GM23248 (cell line): Measurements from ENCODE around the gene GRIA4. TPM values are rescaled to one million over a fixed set of nuclear protein-coding genes. Genes with fewer than 3 reads are reported as not detected.
"Not testable (repeated sequence)": the region's sequence is repeated elsewhere in the genome, so short reads cannot be mapped to it uniquely, and the experiment has no call there.

Source experiments
- DNase-seq: peaks from one replicate; pipeline ENCODE4 v3.0.0-alpha.2; 2015
- H2AFZ ChIP-seq: fragments of 200-600 bp; sonication (generic); 2 replicates; pipeline ENCODE4 v1.6.1; 2016; ENCODE audit warnings: antibody characterized with exemption
- H3F3A ChIP-seq: fragments of 200-600 bp; sonication (generic); 2 replicates; pipeline ENCODE4 v1.6.1; 2016; ENCODE audit warnings: mild to moderate bottlenecking, antibody characterized with exemption, mixed run types; ENCODE audit not compliant: insufficient read depth
- H3K27ac ChIP-seq: fragments of 200-600 bp; sonication (generic); 2 replicates; pipeline ENCODE4 v1.5.1; 2016; ENCODE audit warnings: mild to moderate bottlenecking
- H3K27me3 ChIP-seq: fragments of 200-600 bp; sonication (generic); replicated peaks from 2 replicates; pipeline ENCODE4 v1.6.1; 2016; ENCODE audit warnings: mild to moderate bottlenecking; ENCODE audit not compliant: insufficient read depth
- H3K36me3 ChIP-seq: fragments of 200-600 bp; sonication (generic); 2 replicates; pipeline ENCODE4 v1.6.1; 2016; ENCODE audit warnings: low read depth, mild to moderate bottlenecking
- H3K4me1 ChIP-seq: fragments of 200-600 bp; sonication (generic); 2 replicates; pipeline ENCODE4 v1.6.1; 2016; ENCODE audit warnings: mild to moderate bottlenecking; ENCODE audit not compliant: insufficient read depth
- H3K4me2 ChIP-seq: fragments of 200-600 bp; sonication (generic); one replicate; pipeline ENCODE4 v1.6.1; 2016; ENCODE audit warnings: mild to moderate bottlenecking; ENCODE audit not compliant: unreplicated experiment
- H3K4me3 ChIP-seq: fragments of 200-600 bp; sonication (generic); 2 replicates; pipeline ENCODE4 v1.5.1; 2016; ENCODE audit warnings: mild to moderate bottlenecking
- H3K79me2 ChIP-seq: fragments of 200-600 bp; sonication (generic); 2 replicates; pipeline ENCODE4 v1.6.1; 2016; ENCODE audit warnings: mild to moderate bottlenecking; ENCODE audit not compliant: insufficient read depth
- H3K9ac ChIP-seq: fragments of 200-600 bp; sonication (generic); 2 replicates; pipeline ENCODE4 v1.6.1; 2016; ENCODE audit warnings: mild to moderate bottlenecking
- H3K9me2 ChIP-seq: fragments of 200-600 bp; sonication (generic); 2 replicates; pipeline ENCODE4 v1.6.1; 2016; ENCODE audit warnings: mixed run types, mild to moderate bottlenecking, moderate library complexity; ENCODE audit not compliant: insufficient read depth
- H3K9me3 ChIP-seq: fragments of 200-600 bp; sonication (generic); one replicate; pipeline ENCODE4 v1.6.1; 2017; ENCODE audit warnings: low read depth
- H4K20me1 ChIP-seq: fragments of 200-600 bp; sonication (generic); 2 replicates; pipeline ENCODE4 v1.6.0; 2016; ENCODE audit not compliant: insufficient read depth
- EZH2 ChIP-seq: fragments of 200-600 bp; sonication (generic); IDR thresholded peaks from 2 replicates; pipeline ENCODE4 v1.6.1; 2018; ENCODE audit warnings: antibody characterized with exemption, mild to moderate bottlenecking; ENCODE audit not compliant: insufficient read depth, poor library complexity, severe bottlenecking
- EZH2phosphoT487 ChIP-seq: fragments of 200-600 bp; sonication (generic); IDR thresholded peaks from 2 replicates; pipeline ENCODE4 v1.6.1; 2018; ENCODE audit warnings: antibody characterized with exemption, moderate library complexity, mild to moderate bottlenecking, low read depth; ENCODE audit not compliant: insufficient read depth
- WGBS, 2 experiments: methylation state at CpG; one replicate each; pipeline ENCODE4 v1.1.6; 2015 to 2017; ENCODE audit warnings: low lambda C conversion rate in 2 of 2, low coverage in 1 of 2; ENCODE audit errors: missing lambda C conversion rate in 2 of 2; 5-methylcytosine and 5-hydroxymethylcytosine counted together
- in situ Hi-C: fragments of 300-500 bp; cut with MboI; formaldehyde crosslinking; loops from 2 replicates; pipeline ENCODE4 v1.15.0; 2020
- polyA plus RNA-seq: library from polyadenylated mRNA; unstranded; fragments of >200 nt; fragmentation: Nextera tagmentation; extraction: Ambion mirVana; gene quantifications from 2 replicates; pipeline ENCODE4 v1.2.1, GENCODE V29; 2016
- total RNA-seq: library from RNA; depleted of rRNA; stranded (reverse); fragments of >200 nt; shearing (Covaris generic); gene quantifications from 2 replicates; pipeline ENCODE4 v1.2.3, GENCODE V29; 2014

Gene GRIA4
- total and polyA plus RNA-seq, 2 experiments from 2014 or later: not detected

DNA sequence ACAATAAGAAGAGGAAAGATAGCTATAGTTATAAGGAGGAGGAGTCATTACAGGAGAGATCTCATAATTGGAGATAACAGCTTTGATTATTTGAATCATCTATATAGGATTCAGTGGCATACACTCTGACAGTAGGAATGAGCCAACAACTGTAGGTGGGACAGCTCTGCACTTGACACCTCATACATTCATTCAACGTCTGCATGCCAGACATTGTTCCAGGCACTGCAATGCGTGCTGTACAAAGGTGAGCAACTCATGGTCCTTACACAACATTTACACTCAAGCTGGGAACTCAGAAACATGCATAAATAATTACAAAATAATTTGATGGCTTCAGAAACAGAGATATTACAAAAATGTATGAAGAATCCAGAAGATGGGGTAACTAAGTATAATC is 257.9 kb downstream of the GRIA4 start:
- H3K9me3 ChIP-seq: no peaks in the 10 kb centered on the region
- in situ Hi-C loops: no loop called here

GRCh38 chr11:105868762-105869285 is 259.0 kb downstream of the GRIA4 start:
- Histone ChIP-seq H4K20me1 (no peaks in the 10 kb centered on the region), H3K9me3 (no peaks in the 10 kb centered on the region), H2AFZ (no peak overlapping the region), H3K79me2 (no peaks in the 10 kb centered on the region), H3K4me3 (no peak overlapping the region), H3K27me3 (0 out of 2 replicates have a peak, but pooled peaks cover 11% of the 10 kb centered on the region), H3K4me2 (no peak overlapping the region), H3F3A (no peaks in the 10 kb centered on the region), H3K36me3 (no peaks in the 10 kb centered on the region), H3K27ac (no peak overlapping the region), H3K9ac (no peak overlapping the region), H3K9me2 (no peaks in the 10 kb centered on the region), H3K4me1 (no peaks in the 10 kb centered on the region)
- in situ Hi-C loops: no loop called here
- TF ChIP-seq EZH2phosphoT487 (no peak), EZH2 (no peak)
- no peak for DNase-seq
- WGBS, 2 experiments: 49 to 52% methylated on average over 4 of the region's 4 CpGs

More for the DNA sequence above, 257.9 kb downstream of the GRIA4 start:
- Histone ChIP-seq H4K20me1 (no peaks in the 10 kb centered on the region), H3K36me3 (no peaks in the 10 kb centered on the region), H3K27me3 (0 out of 2 replicates have a peak, but pooled peaks cover 14% of the 10 kb centered on the region), H3K27ac (no peak overlapping the region), H3K79me2 (no peaks in the 10 kb centered on the region), H3K9me2 (no peaks in the 10 kb centered on the region), H3F3A (no peaks in the 10 kb centered on the region), H3K9ac (no peak overlapping the region), H3K4me2 (no peak overlapping the region), H2AFZ (no peak overlapping the region), H3K4me1 (no peaks in the 10 kb centered on the region), H3K4me3 (no peak overlapping the region)
- TF ChIP-seq EZH2phosphoT487: no peak
- no peak for TF ChIP-seq EZH2
- 19 to 25% methylated on average over 2 of the region's 2 CpGs for WGBS, 2 experiments
- no peak for DNase-seq

GRCh38 chr11:105870516-105871113 is 260.7 kb downstream of the GRIA4 start:
- TF ChIP-seq EZH2phosphoT487 (no peak), EZH2 (no peak)
- H3K9me2 ChIP-seq: no peaks in the 10 kb centered on the region
- no peaks in the 10 kb centered on the region for H3F3A ChIP-seq
- H3K9ac ChIP-seq: no peak overlapping the region
- no peaks in the 10 kb centered on the region for H3K9me3 ChIP-seq
- no peak for DNase-seq
- no peaks in the 10 kb centered on the region for H3K79me2 ChIP-seq
- no peak overlapping the region for H3K4me2 ChIP-seq
- no peaks in the 10 kb centered on the region for H3K36me3 ChIP-seq
- no peaks in the 10 kb centered on the region for H4K20me1 ChIP-seq
- H3K27me3 ChIP-seq: 0 out of 2 replicates have a peak, but pooled peaks cover 7% of the 10 kb centered on the region
- no peak overlapping the region for H3K4me3 ChIP-seq
- H3K27ac ChIP-seq: no peak overlapping the region
- WGBS, 2 experiments: 10 to 14% methylated on average over 8 of the region's 8 CpGs
- in situ Hi-C loops: no loop called here
- no peak overlapping the region for H2AFZ ChIP-seq
- no peaks in the 10 kb centered on the region for H3K4me1 ChIP-seq

GRCh38 chr11:105878510-105878909 is 268.6 kb downstream of the GRIA4 start:
- Histone ChIP-seq H3K4me1 (no peaks in the 10 kb centered on the region), H3K27me3 (no peaks in the 10 kb centered on the region), H3K79me2 (no peaks in the 10 kb centered on the region), H3K4me3 (no peak overlapping the region), H3K36me3 (no peaks in the 10 kb centered on the region), H3K9ac (no peak overlapping the region), H3K4me2 (no peak overlapping the region), H3K9me3 (no peaks in the 10 kb centered on the region), H2AFZ (no peak overlapping the region), H3F3A (no peaks in the 10 kb centered on the region), H3K27ac (no peak overlapping the region), H3K9me2 (no peaks in the 10 kb centered on the region), H4K20me1 (no peaks in the 10 kb centered on the region)
- in situ Hi-C loops: no loop called here
- TF ChIP-seq EZH2 (no peak), EZH2phosphoT487 (no peak)
- WGBS, 2 experiments: 16 to 29% methylated on average over 3 of the region's 3 CpGs
- no peak for DNase-seq

DNA sequence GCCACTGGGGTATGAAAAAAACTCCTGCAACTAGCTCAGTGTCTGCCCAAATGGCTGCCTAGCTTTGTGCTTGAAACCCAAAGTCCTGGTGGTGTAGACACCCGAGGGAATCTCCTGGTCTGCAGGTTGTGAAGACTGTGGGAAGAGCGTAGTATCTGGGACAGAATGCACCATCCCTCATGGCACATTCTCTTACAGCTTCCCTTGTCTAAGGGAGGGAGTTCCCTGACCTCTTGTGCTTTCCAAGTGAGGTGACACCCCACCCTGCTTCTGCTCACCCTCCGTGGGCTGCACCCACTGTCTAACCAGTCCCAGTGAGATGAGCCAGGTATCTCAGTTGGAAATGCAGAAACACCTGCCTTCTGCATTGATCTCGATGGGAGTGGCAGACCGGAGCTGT is 269.1 kb downstream of the GRIA4 start:
- H3K79me2 ChIP-seq, H3K9me2 ChIP-seq, H4K20me1 ChIP-seq, H3K9me3 ChIP-seq, H2AFZ ChIP-seq, H3K4me2 ChIP-seq, H3K27ac ChIP-seq, DNase-seq, H3F3A ChIP-seq, H3K36me3 ChIP-seq, H3K27me3 ChIP-seq, H3K9ac ChIP-seq, H3K4me1 ChIP-seq, H3K4me3 ChIP-seq, in situ Hi-C loops: not testable (repeated sequence)
- WGBS, 2 experiments: 36% methylated on average over 5 of the region's 5 CpGs
